T-helper 22 cell (primary cell): ENCODE measurements around the gene PXMP2.
"Not testable (repeated sequence)": the region's sequence is repeated elsewhere in the genome, so short reads cannot be mapped to it uniquely, and the experiment has no call there.

Experiments used
- DNase-seq: peaks from one replicate; pipeline ENCODE4 v3.0.0-alpha.2; 2020; ENCODE audit warnings: low read depth

Gene PXMP2

DNA sequence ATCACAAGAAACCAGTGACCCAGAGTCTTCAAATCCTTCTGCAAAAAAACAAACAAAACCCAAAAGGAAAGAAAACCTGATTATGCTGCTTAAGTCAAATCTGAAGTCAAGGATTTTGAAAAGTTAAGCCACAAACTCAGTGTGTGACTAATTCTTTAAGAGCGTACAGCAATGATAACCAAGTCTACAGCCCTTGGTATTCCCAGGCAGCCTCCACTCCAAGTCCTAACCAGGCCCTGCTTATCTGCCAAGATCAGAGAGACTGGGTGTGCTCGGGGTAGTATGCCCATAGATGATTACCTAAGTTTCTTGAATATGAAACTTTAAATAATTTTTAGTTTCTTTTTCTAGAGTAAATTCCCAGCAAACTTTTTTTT, 36.4 kb downstream of the PXMP2 start:
- no peak for DNase-seq

DNA sequence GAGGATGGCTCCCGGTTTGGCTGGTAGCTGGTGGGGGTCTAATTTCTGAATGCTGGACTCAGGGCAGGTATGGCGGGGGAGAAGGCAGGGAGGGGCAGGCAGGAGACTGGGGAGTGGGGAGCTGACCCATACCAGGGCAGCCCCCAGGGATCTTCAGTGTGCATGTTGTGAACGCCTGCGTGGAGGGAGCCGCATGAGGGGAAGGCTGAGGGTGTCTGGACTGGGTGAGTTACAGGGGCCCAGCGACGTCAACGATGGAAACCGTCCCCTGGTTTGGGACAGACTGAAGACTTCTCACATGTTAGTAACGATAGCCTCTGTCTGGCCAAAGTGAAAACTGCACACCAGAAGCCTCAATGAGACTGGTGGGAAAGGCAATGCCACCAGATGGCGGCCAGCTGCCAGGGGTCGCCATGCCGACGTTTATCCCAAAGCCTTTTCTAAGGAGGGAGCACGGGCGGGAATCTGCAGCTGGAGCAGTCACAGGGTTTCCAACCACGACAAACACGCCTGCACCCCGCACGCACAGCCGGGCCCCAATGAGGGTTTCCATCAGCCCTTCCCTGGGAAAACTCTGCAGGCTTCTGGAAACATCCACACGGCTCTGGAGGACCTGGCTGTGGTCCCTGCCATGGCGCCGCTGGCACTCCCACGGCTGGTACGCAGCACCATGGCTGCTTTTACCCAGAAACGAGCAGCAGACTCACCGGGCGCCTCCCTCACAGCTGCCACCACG, 37.3 kb downstream of the PXMP2 start:
- DNase-seq = no peak

DNA sequence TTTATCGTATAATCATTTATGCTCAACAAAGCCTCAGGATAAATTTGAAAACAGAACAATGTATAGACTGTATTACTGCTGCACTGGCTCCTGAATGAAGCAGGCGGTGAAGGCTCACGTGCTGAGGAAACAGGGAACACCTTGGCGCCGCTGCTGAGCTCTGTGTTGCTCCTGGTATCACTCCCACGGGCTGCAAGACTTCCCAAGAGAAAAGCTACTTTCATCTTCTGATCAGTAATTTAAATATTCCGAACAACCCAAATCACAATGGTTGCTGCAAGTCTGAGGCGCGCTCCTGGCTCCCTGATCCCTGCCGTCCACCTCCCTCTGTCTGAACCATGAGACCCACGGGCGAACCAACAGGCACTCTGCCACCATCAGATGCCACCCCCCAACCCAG, 39.0 kb downstream of the PXMP2 start:
- no peak for DNase-seq

DNA sequence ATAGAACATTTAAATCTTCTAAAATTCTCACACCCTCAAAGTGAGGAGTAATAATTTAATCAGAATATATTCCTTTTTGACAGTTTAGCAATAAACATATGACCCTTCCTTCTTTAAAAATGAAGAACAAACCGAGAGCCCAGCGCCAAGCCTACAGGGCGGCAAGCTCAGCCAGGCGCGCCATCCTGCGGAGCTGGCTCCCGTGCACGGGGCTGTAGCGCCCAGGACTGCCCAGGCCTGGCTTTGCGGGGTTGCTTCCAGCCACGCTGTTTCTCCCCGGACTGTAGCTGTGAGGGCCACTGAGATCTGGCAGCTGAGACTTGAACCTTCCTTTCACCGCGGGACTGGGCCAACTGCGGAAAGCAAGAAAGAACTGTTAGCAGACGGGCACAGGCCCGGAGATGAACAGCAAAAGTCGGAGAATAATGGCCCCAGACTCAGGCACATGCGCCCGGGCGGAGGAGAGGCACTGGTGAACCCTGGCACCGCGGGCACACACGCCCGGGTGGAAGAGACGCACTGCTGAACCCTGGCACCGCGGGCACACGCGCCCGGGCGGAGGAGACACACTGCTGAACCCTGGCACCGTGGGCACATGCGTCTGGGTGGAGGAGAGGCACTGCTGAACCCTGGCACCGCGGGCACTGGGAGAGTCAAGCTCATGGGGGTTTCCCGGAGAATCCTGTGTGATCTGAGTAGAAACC, 39.9 kb downstream of the PXMP2 start:
- no peak for DNase-seq

DNA sequence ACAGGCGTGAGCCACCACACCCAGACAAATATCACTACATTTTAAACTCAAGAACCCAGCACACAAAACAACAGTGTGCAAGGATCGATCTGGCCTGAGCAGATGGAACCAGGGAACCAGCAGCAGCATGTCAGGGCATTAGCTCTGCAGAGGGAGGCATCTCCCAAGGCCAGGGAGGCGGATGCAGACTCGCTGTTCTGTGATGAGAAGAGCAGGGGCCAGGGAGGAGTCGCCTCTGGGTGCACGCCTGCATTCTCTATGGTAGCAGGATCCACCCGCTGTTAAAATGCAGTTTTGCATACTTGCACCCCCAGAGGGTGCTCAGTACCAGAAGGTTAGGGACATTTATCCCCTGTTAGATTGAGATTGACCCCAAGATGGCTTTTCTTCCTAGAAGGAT, 41.1 kb downstream of the PXMP2 start:
- DNase-seq = no peak

DNA sequence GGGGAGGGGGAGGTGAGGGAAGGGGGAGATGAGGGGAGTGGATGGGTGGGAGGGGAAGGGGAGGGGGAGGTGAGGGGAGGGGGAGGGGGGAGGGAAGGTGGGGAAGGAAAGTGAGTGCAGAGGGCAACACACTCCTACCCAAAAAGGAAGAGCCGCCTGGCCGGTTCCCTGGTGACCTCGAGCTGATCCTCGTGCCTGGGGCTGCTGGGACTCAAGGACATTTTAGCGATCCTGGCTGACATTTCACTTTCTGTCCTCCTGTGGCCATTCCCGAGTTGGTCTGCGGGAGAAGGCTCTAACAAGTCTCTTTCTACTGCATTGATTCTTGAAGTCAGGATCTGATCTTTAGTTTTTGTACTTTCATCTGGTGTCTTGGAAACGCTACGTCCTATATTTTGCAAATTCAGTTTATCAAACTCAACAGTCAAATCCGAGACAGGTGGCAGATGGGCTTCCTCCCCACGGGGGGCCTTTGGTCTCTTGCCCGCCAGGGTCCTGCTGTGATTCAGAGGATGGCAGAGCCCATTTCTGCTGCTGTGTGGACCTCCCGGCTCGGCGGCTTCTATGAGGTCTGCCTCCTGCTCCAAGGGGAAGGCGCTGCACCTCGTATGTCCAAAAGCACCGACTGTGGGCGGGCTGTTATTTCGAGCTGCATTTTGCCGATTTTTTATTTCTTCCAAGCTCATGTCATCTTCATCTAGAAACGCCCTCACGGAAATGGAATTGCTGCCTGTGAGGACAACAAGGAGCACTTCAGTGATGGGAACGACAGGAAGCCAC, 42.3 kb downstream of the PXMP2 start:
- no peak for DNase-seq

DNA sequence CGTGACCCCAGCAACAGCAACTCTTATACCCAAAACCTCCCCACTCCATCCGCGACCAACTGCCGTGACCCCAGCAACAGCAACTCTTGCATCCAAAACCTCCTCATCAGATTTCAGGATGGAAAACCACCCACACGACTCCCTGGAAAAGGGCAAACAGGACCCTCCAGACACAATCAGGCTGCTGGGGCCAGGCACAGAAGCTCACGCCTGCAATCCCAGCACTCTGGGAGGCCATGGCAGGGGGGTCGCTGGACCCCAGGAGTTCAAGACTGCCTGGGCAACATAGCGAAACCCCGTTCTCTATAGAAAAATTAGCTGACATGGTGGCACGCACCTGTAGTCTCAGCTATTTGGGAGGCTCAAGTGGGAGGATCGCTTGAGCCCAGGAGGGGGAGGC, 43.0 kb downstream of the PXMP2 start:
- DNase-seq = no peak

DNA sequence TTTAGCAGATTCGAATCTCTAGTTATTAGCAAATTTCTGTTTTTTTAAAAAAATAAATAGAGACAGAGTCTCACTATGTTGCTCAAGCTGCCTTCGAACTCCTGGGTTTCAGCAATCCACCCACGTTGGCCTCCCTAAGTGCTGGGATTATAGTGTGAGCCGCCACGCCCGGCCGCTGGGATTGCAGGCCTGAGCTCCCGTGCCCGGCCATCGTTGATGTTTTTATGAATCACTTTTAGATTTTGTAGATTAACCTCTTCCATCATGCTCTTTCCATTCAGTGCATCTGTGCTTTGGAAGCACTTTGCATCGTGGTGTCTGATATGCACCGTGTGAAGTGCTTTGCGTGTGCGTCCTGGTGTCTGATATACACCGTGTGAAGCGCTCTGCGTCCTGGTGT, 44.2 kb downstream of the PXMP2 start:
- DNase-seq = no peak

DNA sequence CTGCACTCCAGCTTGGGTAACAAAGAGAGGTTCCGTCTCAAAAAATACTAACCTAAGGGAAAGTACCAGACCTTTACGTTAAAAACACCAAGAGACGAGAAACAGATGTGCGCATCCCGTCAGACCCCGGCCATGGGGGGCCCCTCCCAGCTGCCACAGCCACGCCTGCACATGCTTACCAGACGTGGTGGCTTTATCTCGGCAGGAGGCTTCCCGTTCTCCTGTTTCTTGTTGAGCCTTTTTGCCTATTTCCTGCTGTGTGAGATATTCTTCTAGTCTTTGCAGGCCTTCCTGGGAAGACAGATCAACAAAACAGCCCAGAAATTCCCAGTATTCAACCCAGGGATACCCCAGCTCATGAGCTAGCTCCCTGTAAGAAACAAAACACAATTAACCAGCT, 46.8 kb downstream of the PXMP2 start:
- DNase-seq = no peak

DNA sequence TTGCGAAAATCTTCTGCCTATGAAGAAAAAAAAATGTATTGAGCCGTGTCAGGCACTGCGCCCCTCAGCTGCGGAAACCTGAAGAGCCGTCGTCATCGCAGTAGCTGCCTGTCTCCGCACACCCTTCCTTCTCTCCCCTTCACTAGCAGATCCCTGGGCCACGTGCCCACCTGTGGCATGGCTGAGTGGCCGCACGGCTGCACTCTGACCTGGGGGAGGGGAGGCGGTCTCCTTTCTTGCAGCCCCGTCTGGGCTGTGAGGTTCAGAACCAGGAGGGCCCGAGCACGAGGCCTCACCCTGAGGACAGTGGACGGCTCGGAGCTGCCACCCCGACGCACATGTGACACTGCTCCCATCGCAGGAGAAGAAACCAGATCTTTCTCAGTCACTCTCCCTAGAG, 48.1 kb downstream of the PXMP2 start:
- no peak for DNase-seq

DNA sequence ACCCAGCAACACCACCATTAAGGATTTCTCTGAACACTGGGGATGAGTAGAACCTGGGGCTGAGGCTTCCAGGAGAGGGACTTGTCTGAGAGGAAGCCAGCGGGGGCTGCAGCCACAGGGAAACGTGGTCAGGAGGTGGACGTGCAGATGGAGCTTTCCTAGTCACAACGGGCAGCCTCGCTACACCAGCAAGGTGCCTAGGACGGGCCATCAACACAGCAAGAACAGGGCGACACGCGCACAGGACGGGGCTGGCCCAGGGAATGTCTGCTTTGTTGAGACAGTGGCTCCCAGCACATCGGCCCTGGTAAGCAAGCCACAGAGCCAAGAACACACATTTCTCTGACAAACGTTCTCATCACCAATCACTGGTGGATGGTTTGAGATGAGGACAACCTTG, 49.0 kb downstream of the PXMP2 start:
- no peak for DNase-seq

DNA sequence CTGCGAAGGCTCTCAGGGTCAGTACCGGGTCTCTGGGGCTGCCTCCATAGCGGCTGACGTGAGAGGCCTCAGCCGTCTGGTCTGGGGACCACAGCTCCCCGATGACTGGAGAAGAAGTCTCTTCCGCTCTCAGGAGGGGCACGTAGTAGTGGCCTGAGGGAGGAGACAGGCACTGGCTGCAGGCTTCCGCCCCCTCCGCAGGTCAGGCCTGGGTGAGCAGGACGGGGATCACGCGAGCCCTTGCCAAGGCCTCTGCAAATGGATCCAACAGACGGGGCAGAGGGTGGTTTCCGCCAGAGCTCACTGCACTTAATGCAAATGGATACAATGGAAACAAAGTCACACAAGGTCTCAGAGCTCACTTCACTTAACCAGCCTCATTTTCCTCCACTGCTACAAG, 49.5 kb downstream of the PXMP2 start:
- DNase-seq = no peak

DNA sequence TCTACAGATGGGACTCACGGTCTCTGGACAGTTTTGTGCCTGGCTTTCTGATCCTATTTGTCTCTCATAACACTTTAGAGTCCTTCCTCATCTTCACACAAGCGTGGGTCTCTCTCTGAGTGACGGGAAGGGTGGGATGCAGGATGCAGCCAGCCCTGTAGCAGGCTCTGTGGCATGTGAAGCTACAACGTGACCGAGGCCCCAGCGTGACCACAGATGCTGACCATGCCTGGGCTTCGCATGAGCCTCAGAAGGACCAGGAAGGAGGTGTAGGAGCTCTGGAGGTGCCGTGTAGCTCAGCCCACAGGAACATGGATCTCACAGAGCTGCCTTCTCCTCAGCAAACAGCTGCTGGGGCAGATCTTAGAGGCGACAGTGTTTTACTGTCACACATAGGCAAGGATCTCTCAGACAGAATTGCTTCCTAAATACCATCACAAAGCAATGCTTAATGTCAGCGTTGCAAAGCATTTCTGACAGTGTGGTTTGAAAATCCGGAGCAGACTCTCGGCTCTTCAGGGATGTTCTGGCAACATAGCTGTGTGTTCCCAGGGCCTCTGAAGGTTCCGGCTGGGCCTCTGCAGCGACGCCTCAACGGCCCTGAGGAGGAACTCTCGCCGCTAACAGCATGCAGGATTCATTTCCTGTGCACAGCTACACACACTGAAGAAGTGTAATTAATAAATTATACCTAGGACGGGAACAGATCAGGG, 52.4 kb downstream of the PXMP2 start:
- no peak for DNase-seq

DNA sequence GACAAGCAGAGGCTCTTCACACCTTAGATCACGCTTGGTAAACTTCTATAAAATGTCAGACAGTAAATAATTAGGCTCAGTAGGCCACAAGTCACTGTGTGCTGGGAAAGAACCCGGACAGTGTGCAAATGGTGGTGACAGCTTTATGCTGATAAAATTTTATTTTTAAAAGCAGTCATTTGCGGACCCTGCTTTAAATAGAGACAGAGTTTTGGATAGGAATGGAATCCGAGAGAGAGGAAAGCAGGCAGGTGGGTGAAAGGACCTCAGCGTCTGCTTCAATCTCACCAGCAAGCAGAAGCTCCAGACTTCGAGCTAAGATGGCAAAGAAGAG, 52.9 kb downstream of the PXMP2 start:
- no peak for DNase-seq

DNA sequence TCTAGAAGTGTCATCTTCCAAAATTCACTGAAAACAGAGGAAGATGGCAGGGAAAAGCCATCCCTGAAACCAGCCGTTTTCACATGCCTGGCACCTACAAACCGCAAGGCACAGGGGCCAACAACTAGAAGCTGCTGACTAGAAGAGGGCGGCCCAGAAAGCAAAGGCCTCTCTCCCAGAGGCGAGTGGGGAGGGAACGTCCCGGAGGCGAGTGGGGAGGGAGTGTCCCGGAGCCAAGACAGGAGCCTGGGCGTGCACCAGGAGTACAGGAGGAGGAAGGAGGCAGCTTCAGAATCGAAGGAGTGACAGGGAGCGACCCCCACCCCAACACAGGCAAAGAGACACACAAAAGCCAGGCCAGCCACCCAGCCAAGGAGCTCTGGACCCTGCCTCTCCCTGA, 53.3 kb downstream of the PXMP2 start:
- DNase-seq = no peak

DNA sequence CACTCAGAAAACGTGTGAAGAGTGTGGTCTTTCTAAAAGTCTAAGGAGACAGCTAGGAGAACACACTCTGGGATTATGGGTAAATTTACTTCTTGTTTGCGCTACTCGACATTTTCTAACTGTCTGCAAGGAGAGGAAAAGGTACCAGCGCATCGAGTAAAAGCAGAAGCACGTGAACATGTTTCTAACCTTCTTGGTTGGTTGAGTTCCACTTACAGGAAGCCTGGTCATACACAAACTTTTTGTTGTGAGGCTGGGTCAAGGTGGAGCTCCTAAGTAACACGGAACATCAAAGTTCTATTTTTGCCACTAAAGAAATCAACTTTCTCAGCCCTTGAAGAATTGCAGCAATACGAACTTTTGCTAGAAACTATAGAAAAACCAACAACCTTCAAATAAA, 54.2 kb downstream of the PXMP2 start:
- no peak for DNase-seq

DNA sequence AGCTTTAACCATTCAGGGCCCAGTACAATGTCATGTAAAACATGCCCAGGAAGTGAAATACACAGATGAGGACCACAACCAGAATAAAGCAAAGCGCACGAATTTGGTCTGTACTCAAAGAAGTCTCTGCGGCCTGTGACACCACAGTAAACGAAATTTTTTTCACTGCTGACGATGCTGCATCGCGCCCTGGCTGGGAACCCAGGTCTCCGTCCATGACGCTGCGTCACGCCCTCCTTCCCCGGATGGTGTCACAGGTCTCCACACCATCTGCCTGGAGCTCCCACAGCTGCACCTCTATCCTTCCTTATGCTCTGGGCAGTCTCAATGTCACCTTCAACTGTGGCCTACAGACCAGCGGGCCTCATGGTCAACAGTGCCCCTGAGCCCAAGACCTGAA, 56.4 kb downstream of the PXMP2 start:
- no peak for DNase-seq

DNA sequence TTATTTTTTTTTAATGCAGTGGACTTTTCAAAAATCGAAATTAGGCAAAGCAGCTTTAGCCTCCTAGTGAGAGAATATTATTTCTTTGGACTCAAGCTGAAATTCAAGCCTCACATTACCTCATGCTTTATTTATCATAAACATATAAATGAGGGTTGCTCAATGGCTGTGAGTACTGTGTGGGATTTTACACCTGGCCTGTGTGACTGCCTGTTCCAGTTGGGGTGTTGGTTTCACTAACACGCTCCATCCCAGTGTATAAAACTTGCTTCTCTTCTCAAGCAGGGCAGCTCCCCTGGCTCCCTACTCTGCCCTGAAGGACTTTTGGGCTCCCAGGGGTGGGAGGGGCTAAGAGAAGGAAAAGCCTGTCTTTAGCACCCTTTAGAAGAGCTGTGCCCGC, 59.2 kb downstream of the PXMP2 start:
- DNase-seq = no peak

DNA sequence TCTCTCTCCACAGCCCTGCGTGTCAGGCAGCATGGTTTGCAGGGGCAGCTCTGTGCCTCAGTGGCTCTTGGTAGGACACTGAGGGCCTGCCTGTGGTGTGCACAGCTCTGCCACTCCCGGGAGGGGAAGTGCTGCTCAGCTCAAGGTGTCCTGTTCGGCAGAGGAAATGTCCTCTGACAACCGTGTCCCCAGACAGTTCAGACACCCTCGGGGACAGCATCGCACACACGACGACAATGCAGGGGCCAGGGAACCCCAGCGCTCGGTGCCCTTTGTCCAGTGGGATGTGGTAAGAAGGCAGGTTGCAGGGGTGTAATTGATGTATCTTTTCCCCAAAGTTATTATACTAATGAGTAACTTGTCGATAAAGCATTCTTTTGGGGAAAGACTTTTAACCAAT, 60.0 kb downstream of the PXMP2 start:
- no peak for DNase-seq

DNA sequence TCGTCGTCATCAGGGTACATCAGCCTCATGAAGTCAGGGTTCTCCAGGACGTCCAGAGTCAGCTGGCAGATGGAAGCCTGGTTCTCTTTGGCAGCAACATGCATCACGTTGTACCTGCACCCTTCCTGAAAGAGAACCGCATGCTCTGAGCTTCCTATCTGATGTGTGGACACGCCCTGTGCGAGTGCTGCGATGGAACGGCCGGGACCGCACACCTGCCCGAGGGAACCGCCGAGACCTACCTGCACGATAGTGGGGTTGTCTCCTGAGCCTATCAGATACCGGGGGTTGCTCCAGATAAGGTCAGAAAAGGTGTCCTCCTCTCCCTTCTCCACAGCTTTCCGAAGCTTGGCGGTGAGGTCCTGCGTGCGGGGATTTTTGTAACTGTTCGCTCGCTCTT, 60.5 kb downstream of the PXMP2 start:
- DNase-seq = no peak

DNA sequence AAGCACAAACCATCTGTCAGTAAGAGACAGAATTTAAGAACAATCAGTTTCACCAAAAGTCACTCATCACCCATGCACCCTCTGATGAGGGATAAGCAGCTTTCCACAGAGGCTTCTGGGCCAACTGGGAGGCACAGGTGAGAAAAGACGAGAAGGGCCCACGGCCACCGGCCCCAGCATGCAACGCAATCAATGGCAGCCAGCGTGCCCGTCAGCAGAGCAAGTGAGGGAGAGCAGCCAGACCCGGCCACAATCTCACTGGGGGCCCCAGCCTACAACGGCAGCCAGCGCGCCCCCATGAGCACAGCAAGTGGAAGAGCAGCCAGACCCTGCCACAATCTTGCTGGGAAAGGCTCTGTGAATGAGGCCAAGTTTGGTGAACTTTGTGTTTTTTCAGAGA, 60.9 kb downstream of the PXMP2 start:
- DNase-seq = no peak

DNA sequence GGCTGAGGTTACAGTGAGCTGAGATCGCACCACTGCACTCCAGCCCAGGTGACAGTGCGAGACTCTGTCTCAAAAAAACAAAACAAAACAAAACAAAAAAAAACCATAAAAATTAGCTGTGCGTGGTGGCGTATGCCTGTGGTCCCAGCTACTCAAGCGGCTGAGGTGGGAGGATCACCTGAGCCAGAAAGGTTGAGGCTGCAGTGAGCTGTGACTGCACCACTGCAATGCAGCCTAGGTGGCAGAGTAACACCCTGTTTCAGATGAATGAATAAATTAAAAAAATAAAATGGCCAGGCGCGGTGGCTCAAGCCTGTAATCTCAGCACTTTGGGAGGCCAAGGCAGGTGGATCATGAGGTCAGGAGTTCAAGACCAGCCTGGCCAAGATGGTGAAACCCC, 66.3 kb downstream of the PXMP2 start:
- DNase-seq = not testable (repeated sequence)
